Hepatocyte (in vitro differentiated cells): Measurements from ENCODE around the gene FLT4. TPM values are rescaled to one million over a fixed set of nuclear protein-coding genes. Genes with fewer than 3 reads are reported as not detected.

Experiments
- DNase-seq: peaks from one replicate; pipeline ENCODE4 v3.0.0-alpha.2; 2016; ENCODE audit warnings: low spot score
- H2AFZ ChIP-seq: fragments of 200-600 bp; sonication (generic); 2 replicates; pipeline ENCODE4 v1.6.0; 2016; ENCODE audit warnings: antibody characterized with exemption, mild to moderate bottlenecking
- H3K27ac ChIP-seq: fragments of 200-600 bp; sonication (generic); 2 replicates; pipeline ENCODE4 v1.5.1; 2016; ENCODE audit warnings: mild to moderate bottlenecking
- H3K27me3 ChIP-seq: fragments of 200-600 bp; sonication (generic); 2 replicates; pipeline ENCODE4 v1.6.1; 2016
- H3K36me3 ChIP-seq: fragments of 200-600 bp; sonication (generic); replicated peaks from 2 replicates; pipeline ENCODE4 v1.5.1; 2016; ENCODE audit warnings: low read depth; ENCODE audit not compliant: insufficient read depth
- H3K4me1 ChIP-seq: fragments of 200-600 bp; sonication (generic); 2 replicates; pipeline ENCODE4 v1.5.1; 2016; ENCODE audit warnings: mild to moderate bottlenecking, moderate library complexity; ENCODE audit not compliant: insufficient read depth
- H3K4me2 ChIP-seq: fragments of 200-600 bp; sonication (generic); 2 replicates; pipeline ENCODE4 v1.6.0; 2016
- H3K4me3 ChIP-seq: fragments of 200-600 bp; sonication (generic); 2 replicates; pipeline ENCODE4 v1.5.1; 2016; ENCODE audit warnings: mild to moderate bottlenecking
- H3K79me2 ChIP-seq: fragments of 200-600 bp; sonication (generic); 2 replicates; pipeline ENCODE4 v1.6.0; 2017; ENCODE audit warnings: mild to moderate bottlenecking
- H3K9me2 ChIP-seq: fragments of 200-600 bp; sonication (generic); replicated peaks from 2 replicates; pipeline ENCODE4 v1.6.0; 2017; ENCODE audit warnings: mild to moderate bottlenecking; ENCODE audit not compliant: insufficient read depth
- H3K9me3 ChIP-seq: fragments of 200-600 bp; sonication (generic); 2 replicates; pipeline ENCODE4 v1.5.1; 2016; ENCODE audit warnings: low read depth, mild to moderate bottlenecking
- H4K20me1 ChIP-seq: fragments of 200-600 bp; sonication (generic); 2 replicates; pipeline ENCODE4 v1.6.0; 2016; ENCODE audit warnings: mild to moderate bottlenecking; ENCODE audit not compliant: insufficient read depth, poor library complexity, severe bottlenecking
- CTCF ChIP-seq: fragments of 200-600 bp; sonication (generic); IDR thresholded peaks from 2 replicates; pipeline ENCODE4 v1.5.1; 2016; ENCODE audit warnings: antibody characterized with exemption, mild to moderate bottlenecking; ENCODE audit not compliant: poor library complexity
- EZH2 ChIP-seq: fragments of 200-600 bp; sonication (generic); IDR thresholded peaks from 2 replicates; pipeline ENCODE4 v1.6.1; 2016; ENCODE audit warnings: antibody characterized with exemption, mild to moderate bottlenecking, borderline replicate concordance
- EZH2phosphoT487 ChIP-seq: fragments of 200-600 bp; sonication (generic); IDR thresholded peaks from one replicate; pipeline ENCODE4 v1.6.1; 2018; ENCODE audit warnings: antibody characterized with exemption, mild to moderate bottlenecking, low read depth, moderate library complexity; ENCODE audit not compliant: unreplicated experiment, severe bottlenecking
- WGBS: methylation state at CpG from one replicate; pipeline ENCODE4 v1.1.6; 2016; ENCODE audit warnings: low lambda C conversion rate; ENCODE audit errors: missing lambda C conversion rate; 5-methylcytosine and 5-hydroxymethylcytosine counted together
- polyA plus RNA-seq: library from polyadenylated mRNA; unstranded; fragments of >200 nt; fragmentation: Nextera tagmentation; extraction: Ambion mirVana; gene quantifications from 2 replicates; pipeline ENCODE4 v1.2.1, GENCODE V29; 2016
- total RNA-seq: library from RNA; depleted of rRNA; stranded (reverse); fragments of >200 nt; gene quantifications from 2 replicates; pipeline ENCODE4 v1.2.3, GENCODE V29; 2014

Gene FLT4
- total and polyA plus RNA-seq, 2 experiments from 2014 or later: 0.83 to 0.90 TPM

- WGBS: 86% methylated on average over 16 of the region's 16 CpGs
- H3K9me2 ChIP-seq: no peaks in the 10 kb centered on the region
- H4K20me1 ChIP-seq: no peaks in the 10 kb centered on the region
- TF ChIP-seq EZH2 (no peak), CTCF (no peak), EZH2phosphoT487 (no peak)
- H3K4me2 ChIP-seq: no peak overlapping the region
- peaks cover 18% of the 10 kb centered on the region for H3K27me3 ChIP-seq
- no peaks in the 10 kb centered on the region for H3K36me3 ChIP-seq
- no peak overlapping the region for H3K4me3 ChIP-seq
- H3K9me3 ChIP-seq: no peaks in the 10 kb centered on the region
- DNase-seq: no peak
- no peaks in the 10 kb centered on the region for H3K4me1 ChIP-seq
- no peak overlapping the region for H3K27ac ChIP-seq
- H3K79me2 ChIP-seq: no peaks in the 10 kb centered on the region
- H2AFZ ChIP-seq: no peak overlapping the region
Observed at GRCh38 chr5:180642181-180642775, 7.1 kb downstream of the FLT4 start.

- WGBS: 93% methylated on average over 6 of the region's 6 CpGs
- no peak overlapping the region for H3K4me2 ChIP-seq
- no peaks in the 10 kb centered on the region for H3K4me1 ChIP-seq
- no peaks in the 10 kb centered on the region for H3K9me3 ChIP-seq
- no peak overlapping the region for H3K27ac ChIP-seq
- no peak overlapping the region for H3K4me3 ChIP-seq
- TF ChIP-seq EZH2phosphoT487: no peak
- no peak for TF ChIP-seq CTCF
- TF ChIP-seq EZH2: no peak
- no peaks in the 10 kb centered on the region for H3K79me2 ChIP-seq
- DNase-seq: no peak
- peaks cover 11% of the 10 kb centered on the region for H3K27me3 ChIP-seq
- no peaks in the 10 kb centered on the region for H4K20me1 ChIP-seq
- no peaks in the 10 kb centered on the region for H3K9me2 ChIP-seq
- H2AFZ ChIP-seq: no peak overlapping the region
- H3K36me3 ChIP-seq: no peaks in the 10 kb centered on the region
Observed at GRCh38 chr5:180641566-180641900, 7.9 kb downstream of the FLT4 start.

- Histone ChIP-seq H3K27ac (no peak overlapping the region), H3K4me3 (no peak overlapping the region), H3K36me3 (no peaks in the 10 kb centered on the region), H2AFZ (no peak overlapping the region), H3K9me3 (no peaks in the 10 kb centered on the region), H3K9me2 (no peaks in the 10 kb centered on the region), H3K27me3 (peaks cover 6% of the 10 kb centered on the region), H4K20me1 (no peaks in the 10 kb centered on the region), H3K4me2 (no peak overlapping the region), H3K79me2 (no peaks in the 10 kb centered on the region), H3K4me1 (no peaks in the 10 kb centered on the region)
- TF ChIP-seq EZH2phosphoT487 (no peak), CTCF (no peak), EZH2 (no peak)
- no peak for DNase-seq
- WGBS: 94% methylated on average over 19 of the region's 19 CpGs
Observed at GRCh38 chr5:180640861-180641565, 8.4 kb downstream of the FLT4 start.
